Panc1 (cell line): ENCODE measurements around the gene APOL2.

Source experiments
- POLR2AphosphoS5 ChIP-seq: IDR thresholded peaks from 2 replicates; pipeline ENCODE4 v1.6.1; 2012; ENCODE audit warnings: mild to moderate bottlenecking, low read depth, low read length, moderate library complexity
- TF ChIP-seq, protein P1 (sequence below): fragments of 450-650 bp; IDR thresholded peaks from 2 replicates; pipeline ENCODE4 v1.5.1; 2017; ENCODE audit warnings: mild to moderate bottlenecking

GRCh38 chr22:36238373-36239149 is 766 bp downstream of the APOL2 start:
- TF ChIP-seq, protein P1, sequence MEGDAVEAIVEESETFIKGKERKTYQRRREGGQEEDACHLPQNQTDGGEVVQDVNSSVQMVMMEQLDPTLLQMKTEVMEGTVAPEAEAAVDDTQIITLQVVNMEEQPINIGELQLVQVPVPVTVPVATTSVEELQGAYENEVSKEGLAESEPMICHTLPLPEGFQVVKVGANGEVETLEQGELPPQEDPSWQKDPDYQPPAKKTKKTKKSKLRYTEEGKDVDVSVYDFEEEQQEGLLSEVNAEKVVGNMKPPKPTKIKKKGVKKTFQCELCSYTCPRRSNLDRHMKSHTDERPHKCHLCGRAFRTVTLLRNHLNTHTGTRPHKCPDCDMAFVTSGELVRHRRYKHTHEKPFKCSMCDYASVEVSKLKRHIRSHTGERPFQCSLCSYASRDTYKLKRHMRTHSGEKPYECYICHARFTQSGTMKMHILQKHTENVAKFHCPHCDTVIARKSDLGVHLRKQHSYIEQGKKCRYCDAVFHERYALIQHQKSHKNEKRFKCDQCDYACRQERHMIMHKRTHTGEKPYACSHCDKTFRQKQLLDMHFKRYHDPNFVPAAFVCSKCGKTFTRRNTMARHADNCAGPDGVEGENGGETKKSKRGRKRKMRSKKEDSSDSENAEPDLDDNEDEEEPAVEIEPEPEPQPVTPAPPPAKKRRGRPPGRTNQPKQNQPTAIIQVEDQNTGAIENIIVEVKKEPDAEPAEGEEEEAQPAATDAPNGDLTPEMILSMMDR: no peak
- no peak for TF ChIP-seq POLR2AphosphoS5
